ENCODE measurements around the gene PDZD11. TPM values are rescaled to one million over a fixed set of nuclear protein-coding genes. Genes with fewer than 3 reads are reported as not detected.
"Not testable (repeated sequence)": the region's sequence is repeated elsewhere in the genome, so short reads cannot be mapped to it uniquely, and the experiment has no call there.

The PDZD11 gene
- total RNA-seq, 1 donor from 2014 or later: 31.1 TPM

DNA sequence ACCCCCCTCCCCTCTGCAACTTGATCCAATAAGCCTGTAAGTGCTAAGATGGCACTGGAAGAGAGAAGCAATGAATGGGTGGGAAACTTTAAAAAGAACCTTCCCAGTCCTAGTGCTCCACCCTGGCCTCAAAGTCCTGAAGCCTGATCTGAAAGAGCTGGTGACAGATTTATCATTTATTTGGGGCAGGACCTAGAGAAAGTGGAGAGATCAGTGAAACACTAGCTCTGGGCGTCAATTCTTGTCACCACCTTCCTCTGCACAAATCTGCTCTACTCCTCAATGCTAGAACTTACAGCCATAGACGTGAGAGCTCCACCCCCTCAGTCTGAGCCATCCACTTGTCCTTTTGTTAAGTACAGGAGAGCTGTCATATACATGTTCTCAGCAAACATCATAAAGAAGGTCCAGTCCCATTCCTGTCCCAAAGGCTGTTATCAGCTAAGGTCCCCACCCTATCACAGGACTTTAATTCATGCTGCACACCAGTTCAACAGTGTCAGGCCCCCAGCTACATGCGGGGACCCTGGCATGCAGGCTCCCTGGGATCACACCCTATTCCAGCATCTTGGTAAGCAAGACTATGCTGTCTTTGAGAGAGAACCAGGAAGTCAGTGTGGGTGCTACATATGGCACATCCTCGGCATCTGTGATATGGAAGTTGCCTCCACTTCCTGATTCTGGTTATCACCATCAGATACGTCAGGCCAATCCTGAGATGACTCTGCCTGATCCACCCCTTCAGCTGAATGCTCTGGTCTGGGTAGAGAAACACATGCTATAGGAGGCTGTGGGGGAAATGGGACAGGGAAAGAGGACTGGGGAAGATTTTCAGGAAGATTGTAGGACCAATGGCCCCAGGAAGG is 32.1 kb downstream of the PDZD11 start:
- no peak for DNase-seq (ENCODE audit: low spot score)

DNA sequence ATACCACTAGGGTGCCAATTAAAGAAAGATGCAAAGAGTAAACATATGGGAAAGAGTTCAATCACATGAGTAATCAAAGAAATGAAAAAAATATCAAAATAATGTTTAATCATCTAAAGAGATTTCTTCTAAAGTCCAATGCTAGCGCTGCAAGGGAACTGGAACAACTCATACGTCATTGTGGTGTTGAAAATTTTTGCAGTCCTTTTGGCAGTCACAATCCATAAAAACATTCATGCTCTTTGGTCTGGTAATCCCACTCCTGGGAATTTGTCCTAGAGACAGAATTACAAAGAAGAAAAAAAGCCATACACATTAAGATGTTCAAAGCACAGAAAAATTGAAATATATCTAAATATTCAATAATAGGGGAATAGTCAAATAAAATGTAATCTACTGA is 34.3 kb downstream of the PDZD11 start:
- no peak for DNase-seq (ENCODE audit: low spot score)

DNA sequence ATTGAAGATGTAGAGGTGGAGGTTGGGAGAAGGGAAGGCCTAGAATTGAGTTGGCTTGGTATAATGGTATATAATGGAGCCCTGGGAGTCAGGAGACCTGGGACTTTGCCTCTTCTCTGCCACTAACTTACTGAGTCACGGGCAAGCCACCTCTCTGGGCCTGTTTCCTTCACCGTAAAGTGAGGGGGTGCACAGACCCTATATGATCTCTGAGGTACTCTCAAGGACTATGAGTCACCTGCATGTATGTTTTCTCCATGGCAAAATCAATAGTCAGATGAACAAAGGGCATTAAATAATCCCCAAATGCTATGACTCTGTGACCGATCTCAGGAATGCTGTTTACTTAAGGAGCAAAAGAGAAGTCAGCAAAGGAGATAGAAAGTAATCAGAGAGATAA is 34.8 kb downstream of the PDZD11 start:
- no peak for DNase-seq (ENCODE audit: low spot score)

DNA sequence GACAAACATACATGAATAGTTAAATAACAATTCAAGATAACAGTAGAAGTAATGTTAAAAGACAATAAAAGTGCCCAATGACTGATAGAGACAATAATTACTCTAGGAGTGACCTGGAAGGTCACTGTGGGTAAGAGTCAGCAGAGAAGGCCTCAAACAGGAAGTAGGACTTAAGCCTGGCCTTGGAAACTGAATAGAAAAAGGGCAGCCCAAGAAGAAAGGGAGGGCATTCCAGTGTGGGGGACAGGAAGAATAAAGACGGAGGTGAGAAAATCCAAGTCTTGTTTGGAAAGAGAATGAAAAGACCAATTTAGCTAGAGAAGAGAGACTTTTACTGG is 35.7 kb downstream of the PDZD11 start:
- no peak for DNase-seq (ENCODE audit: low spot score)

DNA sequence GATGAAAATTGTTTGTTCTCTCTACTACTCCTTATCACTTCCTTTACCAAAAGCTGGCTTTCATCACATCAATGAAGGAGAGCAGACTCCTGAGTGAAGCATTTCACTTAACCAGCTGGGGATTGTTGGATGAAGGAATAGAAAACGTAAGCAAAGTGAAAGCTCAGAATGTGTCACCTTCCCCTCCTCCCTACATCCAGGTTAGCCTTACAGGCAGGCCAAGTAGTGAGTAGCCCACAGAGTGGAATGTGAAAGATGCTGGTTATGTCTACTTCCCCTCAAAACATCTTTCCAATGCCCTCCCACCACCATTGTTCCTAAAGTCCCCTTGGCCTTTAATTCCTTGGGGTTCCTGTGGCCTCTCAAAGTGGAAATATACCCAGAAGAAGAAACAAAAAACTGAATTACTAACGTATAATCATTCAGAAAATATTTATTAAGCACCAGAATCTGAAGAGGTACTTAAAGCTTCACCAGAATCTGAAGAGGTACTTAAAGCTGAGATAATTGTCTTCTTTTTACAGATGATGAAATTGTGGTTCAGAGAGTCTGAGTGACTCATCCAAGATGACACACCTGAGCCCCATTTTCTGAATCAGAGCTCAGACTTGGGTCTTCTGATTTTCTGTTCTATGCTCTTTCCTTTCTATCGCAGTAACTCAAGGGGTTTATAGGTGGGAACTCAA is 36.2 kb downstream of the PDZD11 start:
- no peak for DNase-seq (ENCODE audit: low spot score)

DNA sequence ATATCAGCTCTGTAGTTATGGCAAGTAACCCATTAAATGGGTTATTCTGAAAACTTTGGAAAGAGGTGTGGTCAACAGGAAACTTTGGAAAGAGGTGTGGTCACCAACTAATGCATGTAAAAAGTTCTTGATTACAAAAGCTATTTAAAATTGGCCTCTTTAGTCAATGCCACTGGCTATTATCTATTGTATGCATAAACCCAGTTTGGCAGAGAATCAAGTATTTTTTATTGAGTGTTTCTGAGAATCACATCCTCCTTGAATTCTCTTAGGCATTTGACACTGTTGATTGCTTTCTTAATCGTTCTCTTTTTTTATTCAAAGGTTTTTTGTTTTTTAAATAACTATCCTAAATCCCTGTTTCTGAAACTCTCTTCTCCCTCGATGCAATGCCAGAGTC is 37.2 kb downstream of the PDZD11 start:
- no peak for DNase-seq (ENCODE audit: low spot score)

DNA sequence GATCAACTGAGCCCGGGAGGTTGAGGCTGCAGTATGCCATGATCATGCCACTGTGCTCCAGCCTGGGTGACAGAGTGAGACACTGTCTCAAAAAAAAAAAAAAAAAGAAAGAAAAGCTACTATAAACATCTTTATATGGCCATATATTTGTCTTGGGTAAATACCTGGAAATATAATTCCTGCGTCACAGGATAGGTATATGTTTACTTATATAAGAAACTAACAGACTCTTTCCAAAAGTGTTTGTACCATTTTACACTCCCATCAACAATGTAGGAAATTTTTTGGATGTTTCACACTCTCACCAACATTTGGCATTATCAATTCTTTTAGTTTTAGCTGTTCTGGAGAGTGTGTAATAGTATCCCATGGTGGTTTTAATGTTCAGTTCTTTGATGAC is 42.5 kb downstream of the PDZD11 start:
- no peak for DNase-seq (ENCODE audit: low spot score)

DNA sequence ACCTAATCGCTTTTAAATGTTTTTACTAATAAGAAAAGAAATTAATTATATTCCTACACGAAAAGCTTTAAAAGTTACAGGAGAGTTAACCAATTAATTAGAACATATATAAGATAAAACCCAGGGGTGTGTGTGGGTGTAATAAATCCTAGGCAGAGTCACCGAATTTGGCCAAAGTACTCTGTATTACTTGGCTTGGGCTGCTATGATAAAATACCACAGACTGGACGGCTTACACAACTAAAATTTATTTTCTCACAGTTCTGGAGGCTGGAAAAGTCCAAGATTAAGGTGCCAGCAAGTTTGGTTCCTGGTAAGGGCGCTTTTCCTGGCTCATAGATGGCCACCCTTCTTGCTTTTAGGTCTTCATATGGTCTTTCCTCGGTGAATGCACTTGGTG is 44.8 kb downstream of the PDZD11 start:
- DNase-seq (ENCODE audit: low spot score): no peak

DNA sequence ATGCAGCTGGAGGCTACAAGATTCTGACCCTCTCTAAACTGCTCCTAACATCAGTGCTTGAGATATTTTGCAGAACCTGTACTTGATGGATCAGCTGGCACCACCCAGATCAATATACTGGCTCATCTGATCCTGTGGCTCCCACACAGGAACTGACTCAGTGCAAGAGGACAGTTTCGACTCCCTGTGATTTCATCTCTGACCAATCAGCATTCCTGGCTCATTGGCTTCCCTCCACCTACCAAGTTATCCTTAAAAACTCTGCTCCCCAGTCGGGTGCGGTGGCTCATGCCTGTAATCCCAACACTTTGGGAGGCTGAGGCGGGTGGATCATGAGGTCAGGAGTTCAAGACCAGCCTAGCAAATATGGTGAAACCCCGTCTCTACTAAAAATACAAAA is 46.1 kb downstream of the PDZD11 start:
- DNase-seq (ENCODE audit: low spot score): not testable (repeated sequence)

DNA sequence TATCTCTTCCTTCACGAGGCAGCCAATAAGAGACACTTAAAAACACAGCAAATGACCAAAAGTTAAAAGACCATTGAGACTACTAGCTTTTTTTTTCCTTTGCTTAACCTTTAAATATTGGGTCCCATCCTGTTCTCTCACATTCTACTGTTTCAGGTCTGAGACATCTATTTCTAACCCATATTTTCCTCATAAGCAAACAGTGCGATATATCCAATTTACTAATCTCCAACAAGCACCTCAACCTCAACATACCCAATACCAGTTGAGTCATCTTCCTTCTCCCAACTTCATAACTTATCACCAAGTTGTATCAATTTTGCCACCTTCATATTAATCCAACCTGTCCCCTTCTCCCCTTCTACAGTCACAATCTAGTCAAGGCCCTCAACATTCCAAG is 48.2 kb downstream of the PDZD11 start:
- DNase-seq (ENCODE audit: low spot score): no peak

DNA sequence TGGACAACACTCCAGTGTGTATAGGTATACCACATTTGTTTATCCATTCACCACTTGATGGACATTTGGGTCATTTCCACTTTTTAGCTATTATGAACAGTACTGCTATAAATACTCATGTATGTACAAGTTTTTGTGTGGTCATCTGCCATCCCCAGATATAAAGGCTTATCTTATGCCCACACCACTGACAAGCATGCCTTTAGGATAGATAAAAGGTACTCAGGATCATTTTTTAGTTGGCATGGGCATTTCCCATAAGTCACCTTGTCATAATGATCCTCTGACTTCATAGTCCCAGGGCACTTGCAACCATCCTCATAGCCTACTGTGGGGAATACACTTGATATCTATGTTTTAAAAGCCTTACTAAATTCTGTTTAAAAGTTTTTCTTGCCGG is 49.0 kb downstream of the PDZD11 start:
- no peak for DNase-seq (ENCODE audit: low spot score)

Other genes with a start within 250 kb of the PDZD11 start
- gene AWAT2, start 240.0 kb downstream of the PDZD11 start, total RNA-seq: not detected
- gene OTUD6A, start 227.5 kb downstream of the PDZD11 start, total RNA-seq: not detected
- 30.4 TPM for gene IGBP1, start 156.5 kb downstream of the PDZD11 start, total RNA-seq
- not detected for gene DGAT2L6, start 112.4 kb downstream of the PDZD11 start, total RNA-seq
- not detected for gene AWAT1, start 55.3 kb downstream of the PDZD11 start, total RNA-seq
- gene P2RY4, start 29.7 kb downstream of the PDZD11 start, total RNA-seq: 0.42 TPM
- not detected for gene ARR3, start 21.6 kb downstream of the PDZD11 start, total RNA-seq
- not detected for gene RAB41, start 7.8 kb downstream of the PDZD11 start, total RNA-seq
- 0.13 TPM for gene KIF4A, start 177 bp upstream of the PDZD11 start, total RNA-seq
- not detected for gene GDPD2, start 133.4 kb upstream of the PDZD11 start, total RNA-seq
- gene DLG3, start 154.9 kb upstream of the PDZD11 start, total RNA-seq: 4.6 TPM

All from mesenteric fat pad (tissue), 1 donor.